ENCODE measurements around the gene MKRN2. TPM values are rescaled to one million over a fixed set of nuclear protein-coding genes. Genes with fewer than 3 reads are reported as not detected.

Gene MKRN2
- total RNA-seq, 2 donors from 2014 or later = 20.9 to 21.2 TPM

DNA sequence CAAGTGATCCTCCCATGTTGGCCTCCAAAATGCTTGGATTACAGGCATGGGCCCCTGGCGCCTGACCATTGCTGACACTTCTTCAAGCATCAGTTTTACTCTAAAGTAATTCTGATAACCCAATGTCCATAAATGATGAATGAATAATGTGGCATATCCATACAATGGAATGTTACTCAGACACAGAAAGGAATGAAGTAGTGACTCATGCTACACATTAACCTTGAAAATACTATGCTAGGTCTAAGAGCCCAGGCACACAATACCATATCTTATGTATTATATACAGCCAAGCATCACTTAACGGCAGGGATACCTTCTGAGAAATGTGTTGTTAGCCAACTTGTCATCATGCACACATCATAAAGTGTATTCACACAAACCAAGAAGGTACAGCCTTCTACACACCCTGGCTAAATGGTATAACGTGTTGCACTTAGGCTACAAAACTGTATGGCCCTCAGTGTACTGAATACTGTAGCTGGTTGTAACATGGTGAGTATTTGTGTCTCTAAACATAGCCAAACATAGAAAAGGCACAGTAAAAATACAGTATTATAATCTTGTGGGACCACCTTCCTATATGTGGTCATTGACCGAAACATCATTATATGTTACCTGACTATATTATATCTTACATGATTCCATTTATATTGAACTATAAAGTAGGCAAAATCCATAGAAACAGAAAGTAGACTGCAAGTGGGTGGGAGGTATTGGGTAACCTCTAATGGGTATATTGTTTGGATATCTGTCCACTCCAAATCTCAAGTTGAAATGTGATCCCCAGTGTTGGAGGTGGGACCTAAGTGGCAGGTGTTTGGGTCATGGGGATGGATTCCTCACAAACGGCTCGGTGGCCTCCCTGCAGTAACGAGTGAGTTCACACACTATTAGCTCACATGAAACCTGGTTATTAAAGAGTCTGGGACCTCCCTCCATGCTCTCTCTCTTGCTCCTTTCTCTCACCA is 31.4 kb downstream of the MKRN2 start:
- no peak overlapping the region for H3K4me3 ChIP-seq
- H3K9ac ChIP-seq (ENCODE audit: low read depth in 2 of 2, low read length in 2 of 2) = no peak overlapping the region
- no peaks in the 10 kb centered on the region for H3K4me1 ChIP-seq
- H3K27me3 ChIP-seq = no peaks in the 10 kb centered on the region
- peaks cover 18% of the 10 kb centered on the region for H3K36me3 ChIP-seq
- no peak overlapping the region for H3K27ac ChIP-seq
- DNase-seq = no peak
- TF ChIP-seq, protein P1, sequence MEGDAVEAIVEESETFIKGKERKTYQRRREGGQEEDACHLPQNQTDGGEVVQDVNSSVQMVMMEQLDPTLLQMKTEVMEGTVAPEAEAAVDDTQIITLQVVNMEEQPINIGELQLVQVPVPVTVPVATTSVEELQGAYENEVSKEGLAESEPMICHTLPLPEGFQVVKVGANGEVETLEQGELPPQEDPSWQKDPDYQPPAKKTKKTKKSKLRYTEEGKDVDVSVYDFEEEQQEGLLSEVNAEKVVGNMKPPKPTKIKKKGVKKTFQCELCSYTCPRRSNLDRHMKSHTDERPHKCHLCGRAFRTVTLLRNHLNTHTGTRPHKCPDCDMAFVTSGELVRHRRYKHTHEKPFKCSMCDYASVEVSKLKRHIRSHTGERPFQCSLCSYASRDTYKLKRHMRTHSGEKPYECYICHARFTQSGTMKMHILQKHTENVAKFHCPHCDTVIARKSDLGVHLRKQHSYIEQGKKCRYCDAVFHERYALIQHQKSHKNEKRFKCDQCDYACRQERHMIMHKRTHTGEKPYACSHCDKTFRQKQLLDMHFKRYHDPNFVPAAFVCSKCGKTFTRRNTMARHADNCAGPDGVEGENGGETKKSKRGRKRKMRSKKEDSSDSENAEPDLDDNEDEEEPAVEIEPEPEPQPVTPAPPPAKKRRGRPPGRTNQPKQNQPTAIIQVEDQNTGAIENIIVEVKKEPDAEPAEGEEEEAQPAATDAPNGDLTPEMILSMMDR (IDR thresholded peaks at IDR 0.05) = no peak
- H3K9me3 ChIP-seq = no peaks in the 10 kb centered on the region
- intact Hi-C loops (cut with DNase I) = no loop called here

GRCh38 chr3:12590096-12590495 is 33.2 kb downstream of the MKRN2 start:
- DNase-seq = no peak
- Histone ChIP-seq H3K9me3 (no peaks in the 10 kb centered on the region), H3K27me3 (no peaks in the 10 kb centered on the region), H3K4me1 (no peaks in the 10 kb centered on the region), H3K36me3 (peaks cover 7% of the 10 kb centered on the region), H3K4me3 (no peak overlapping the region), H3K9ac (ENCODE audit: low read depth in 2 of 2, low read length in 2 of 2) (no peak overlapping the region), H3K27ac (no peak overlapping the region)
- intact Hi-C loops (cut with DNase I) = no loop called here
- TF ChIP-seq, protein P1 (IDR thresholded peaks at IDR 0.05) = no peak

- intact Hi-C loops (cut with DNase I) = no loop called here
- TF ChIP-seq, protein P1 (IDR thresholded peaks at IDR 0.05) = no peak
- no peak for DNase-seq
- no peaks in the 10 kb centered on the region for H3K27me3 ChIP-seq
- no peaks in the 10 kb centered on the region for H3K36me3 ChIP-seq
- no peak overlapping the region for H3K27ac ChIP-seq
- no peak overlapping the region for H3K9ac ChIP-seq (ENCODE audit: low read depth in 2 of 2, low read length in 2 of 2)
- no peak overlapping the region for H3K4me3 ChIP-seq
- H3K9me3 ChIP-seq = no peaks in the 10 kb centered on the region
- no peaks in the 10 kb centered on the region for H3K4me1 ChIP-seq
Measured at GRCh38 chr3:12591456-12591855, 34.6 kb downstream of the MKRN2 start.

GRCh38 chr3:12591997-12592715 is 35.3 kb downstream of the MKRN2 start:
- no peaks in the 10 kb centered on the region for H3K36me3 ChIP-seq
- TF ChIP-seq, protein P1 (IDR thresholded peaks at IDR 0.05) = no peak
- no peaks in the 10 kb centered on the region for H3K27me3 ChIP-seq
- no peaks in the 10 kb centered on the region for H3K9me3 ChIP-seq
- DNase-seq = no peak
- no peak overlapping the region for H3K4me3 ChIP-seq
- no peak overlapping the region for H3K27ac ChIP-seq
- intact Hi-C loops (cut with DNase I) = no loop called here
- H3K4me1 ChIP-seq = no peaks in the 10 kb centered on the region
- no peak overlapping the region for H3K9ac ChIP-seq (ENCODE audit: low read depth in 2 of 2, low read length in 2 of 2)

- Histone ChIP-seq H3K9ac (ENCODE audit: low read depth in 2 of 2, low read length in 2 of 2) (no peak overlapping the region), H3K4me1 (no peaks in the 10 kb centered on the region), H3K27me3 (no peaks in the 10 kb centered on the region), H3K9me3 (no peaks in the 10 kb centered on the region), H3K4me3 (no peak overlapping the region), H3K27ac (no peak overlapping the region), H3K36me3 (no peaks in the 10 kb centered on the region)
- intact Hi-C loops (cut with DNase I) = no loop called here
- TF ChIP-seq, protein P1 (IDR thresholded peaks at IDR 0.05) = no peak
- no peak for DNase-seq
Measured at GRCh38 chr3:12593473-12593872, 36.6 kb downstream of the MKRN2 start.
